ENCODE measurements around the gene UGT1A9. TPM values are rescaled to one million over a fixed set of nuclear protein-coding genes. Genes with fewer than 3 reads are reported as not detected.

UGT1A9 gene
- total and polyA plus RNA-seq, 2 experiments from 2014 or later: not detected

DNA sequence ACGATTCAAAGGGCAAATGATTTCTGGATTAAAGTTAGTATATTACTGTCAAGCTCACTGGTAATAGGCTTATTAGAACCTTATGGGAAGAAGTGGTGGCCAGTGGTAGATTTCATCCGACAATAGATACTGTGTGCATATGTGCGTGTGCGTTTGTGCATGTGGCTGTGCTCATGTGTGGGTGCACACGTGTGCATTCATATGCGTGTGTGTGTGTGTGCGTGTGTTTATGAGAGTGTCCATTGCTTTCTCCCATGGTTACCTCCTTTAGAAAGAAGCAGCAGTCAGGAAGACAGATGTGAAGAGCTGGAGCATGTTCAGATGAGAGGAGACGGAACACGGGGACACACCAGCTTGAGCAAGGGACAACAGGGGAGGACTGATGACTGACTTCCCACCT lies 97.6 kb downstream of the UGT1A9 start:
- Mint-ChIP-seq H3K9me3 (peaks cover 3% of the 10 kb centered on the region; the same call in 2 of the 3 replicates), H3K27me3 (ENCODE audit: insufficient read depth, low read depth, poor library complexity) (no peaks in the 10 kb centered on the region), H3K27ac (no peak overlapping the region), H3K36me3 (ENCODE audit: low read depth) (no peaks in the 10 kb centered on the region; the same call in 2 of the 3 replicates), H3K4me1 (peaks cover 9% of the 10 kb centered on the region), H3K4me3 (no peak overlapping the region)
- Histone ChIP-seq H3K27me3 (ENCODE audit: insufficient read depth) (no peaks in the 10 kb centered on the region), H4K20me1 (replicated peaks; ENCODE audit: insufficient read depth) (no peaks in the 10 kb centered on the region), H3K36me3 (ENCODE audit: insufficient read depth) (no peaks in the 10 kb centered on the region), H3K4me1 (ENCODE audit: insufficient read depth) (no peaks in the 10 kb centered on the region), H3K9me2 (ENCODE audit: insufficient read depth) (no peaks in the 10 kb centered on the region), H3K4me2 (no peak overlapping the region), H3K27ac (ENCODE audit: low read depth) (no peak overlapping the region), H3K4me3 (no peak overlapping the region), H3F3A (replicated peaks; ENCODE audit: low read depth) (no peaks in the 10 kb centered on the region), H2AFZ (no peak overlapping the region), H3K79me2 (replicated peaks; ENCODE audit: insufficient read depth) (no peaks in the 10 kb centered on the region)
- TF ChIP-seq, protein P1, sequence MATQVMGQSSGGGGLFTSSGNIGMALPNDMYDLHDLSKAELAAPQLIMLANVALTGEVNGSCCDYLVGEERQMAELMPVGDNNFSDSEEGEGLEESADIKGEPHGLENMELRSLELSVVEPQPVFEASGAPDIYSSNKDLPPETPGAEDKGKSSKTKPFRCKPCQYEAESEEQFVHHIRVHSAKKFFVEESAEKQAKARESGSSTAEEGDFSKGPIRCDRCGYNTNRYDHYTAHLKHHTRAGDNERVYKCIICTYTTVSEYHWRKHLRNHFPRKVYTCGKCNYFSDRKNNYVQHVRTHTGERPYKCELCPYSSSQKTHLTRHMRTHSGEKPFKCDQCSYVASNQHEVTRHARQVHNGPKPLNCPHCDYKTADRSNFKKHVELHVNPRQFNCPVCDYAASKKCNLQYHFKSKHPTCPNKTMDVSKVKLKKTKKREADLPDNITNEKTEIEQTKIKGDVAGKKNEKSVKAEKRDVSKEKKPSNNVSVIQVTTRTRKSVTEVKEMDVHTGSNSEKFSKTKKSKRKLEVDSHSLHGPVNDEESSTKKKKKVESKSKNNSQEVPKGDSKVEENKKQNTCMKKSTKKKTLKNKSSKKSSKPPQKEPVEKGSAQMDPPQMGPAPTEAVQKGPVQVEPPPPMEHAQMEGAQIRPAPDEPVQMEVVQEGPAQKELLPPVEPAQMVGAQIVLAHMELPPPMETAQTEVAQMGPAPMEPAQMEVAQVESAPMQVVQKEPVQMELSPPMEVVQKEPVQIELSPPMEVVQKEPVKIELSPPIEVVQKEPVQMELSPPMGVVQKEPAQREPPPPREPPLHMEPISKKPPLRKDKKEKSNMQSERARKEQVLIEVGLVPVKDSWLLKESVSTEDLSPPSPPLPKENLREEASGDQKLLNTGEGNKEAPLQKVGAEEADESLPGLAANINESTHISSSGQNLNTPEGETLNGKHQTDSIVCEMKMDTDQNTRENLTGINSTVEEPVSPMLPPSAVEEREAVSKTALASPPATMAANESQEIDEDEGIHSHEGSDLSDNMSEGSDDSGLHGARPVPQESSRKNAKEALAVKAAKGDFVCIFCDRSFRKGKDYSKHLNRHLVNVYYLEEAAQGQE (IDR thresholded peaks at IDR 0.05; ENCODE audit: unreplicated experiment): no peak
- TF ChIP-seq, protein P2, sequence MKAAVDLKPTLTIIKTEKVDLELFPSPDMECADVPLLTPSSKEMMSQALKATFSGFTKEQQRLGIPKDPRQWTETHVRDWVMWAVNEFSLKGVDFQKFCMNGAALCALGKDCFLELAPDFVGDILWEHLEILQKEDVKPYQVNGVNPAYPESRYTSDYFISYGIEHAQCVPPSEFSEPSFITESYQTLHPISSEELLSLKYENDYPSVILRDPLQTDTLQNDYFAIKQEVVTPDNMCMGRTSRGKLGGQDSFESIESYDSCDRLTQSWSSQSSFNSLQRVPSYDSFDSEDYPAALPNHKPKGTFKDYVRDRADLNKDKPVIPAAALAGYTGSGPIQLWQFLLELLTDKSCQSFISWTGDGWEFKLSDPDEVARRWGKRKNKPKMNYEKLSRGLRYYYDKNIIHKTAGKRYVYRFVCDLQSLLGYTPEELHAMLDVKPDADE (IDR thresholded peaks at IDR 0.05): no peak
- TF ChIP-seq NANOG (IDR thresholded peaks at IDR 0.05; ENCODE audit: borderline replicate concordance) (no peak), CREB1 (CRISPR knock-in tag; IDR thresholded peaks at IDR 0.05; ENCODE audit: low read depth) (no peak), STAT1 (IDR thresholded peaks at IDR 0.05; ENCODE audit: unreplicated experiment) (no peak), JUNB (IDR thresholded peaks at IDR 0.05; ENCODE audit: unreplicated experiment) (no peak), EZH2 (IDR thresholded peaks at IDR 0.05; ENCODE audit: low read depth, unreplicated experiment) (no peak), ZNF114 (CRISPR knock-in tag; IDR thresholded peaks at IDR 0.05) (no peak), ZNF331 (CRISPR knock-in tag; IDR thresholded peaks at IDR 0.05; ENCODE audit: low read depth) (no peak), EZH2phosphoT487 (IDR thresholded peaks at IDR 0.05; ENCODE audit: unreplicated experiment) (no peak), POLR2AphosphoS5 (IDR thresholded peaks at IDR 0.05; ENCODE audit: low read depth) (no peak)
- TF ChIP-seq, protein P3, sequence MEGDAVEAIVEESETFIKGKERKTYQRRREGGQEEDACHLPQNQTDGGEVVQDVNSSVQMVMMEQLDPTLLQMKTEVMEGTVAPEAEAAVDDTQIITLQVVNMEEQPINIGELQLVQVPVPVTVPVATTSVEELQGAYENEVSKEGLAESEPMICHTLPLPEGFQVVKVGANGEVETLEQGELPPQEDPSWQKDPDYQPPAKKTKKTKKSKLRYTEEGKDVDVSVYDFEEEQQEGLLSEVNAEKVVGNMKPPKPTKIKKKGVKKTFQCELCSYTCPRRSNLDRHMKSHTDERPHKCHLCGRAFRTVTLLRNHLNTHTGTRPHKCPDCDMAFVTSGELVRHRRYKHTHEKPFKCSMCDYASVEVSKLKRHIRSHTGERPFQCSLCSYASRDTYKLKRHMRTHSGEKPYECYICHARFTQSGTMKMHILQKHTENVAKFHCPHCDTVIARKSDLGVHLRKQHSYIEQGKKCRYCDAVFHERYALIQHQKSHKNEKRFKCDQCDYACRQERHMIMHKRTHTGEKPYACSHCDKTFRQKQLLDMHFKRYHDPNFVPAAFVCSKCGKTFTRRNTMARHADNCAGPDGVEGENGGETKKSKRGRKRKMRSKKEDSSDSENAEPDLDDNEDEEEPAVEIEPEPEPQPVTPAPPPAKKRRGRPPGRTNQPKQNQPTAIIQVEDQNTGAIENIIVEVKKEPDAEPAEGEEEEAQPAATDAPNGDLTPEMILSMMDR (conservative IDR thresholded peaks at IDR 0.05; ENCODE audit: low read depth in 2 of 2): no peak
- TF ChIP-seq, protein P4, sequence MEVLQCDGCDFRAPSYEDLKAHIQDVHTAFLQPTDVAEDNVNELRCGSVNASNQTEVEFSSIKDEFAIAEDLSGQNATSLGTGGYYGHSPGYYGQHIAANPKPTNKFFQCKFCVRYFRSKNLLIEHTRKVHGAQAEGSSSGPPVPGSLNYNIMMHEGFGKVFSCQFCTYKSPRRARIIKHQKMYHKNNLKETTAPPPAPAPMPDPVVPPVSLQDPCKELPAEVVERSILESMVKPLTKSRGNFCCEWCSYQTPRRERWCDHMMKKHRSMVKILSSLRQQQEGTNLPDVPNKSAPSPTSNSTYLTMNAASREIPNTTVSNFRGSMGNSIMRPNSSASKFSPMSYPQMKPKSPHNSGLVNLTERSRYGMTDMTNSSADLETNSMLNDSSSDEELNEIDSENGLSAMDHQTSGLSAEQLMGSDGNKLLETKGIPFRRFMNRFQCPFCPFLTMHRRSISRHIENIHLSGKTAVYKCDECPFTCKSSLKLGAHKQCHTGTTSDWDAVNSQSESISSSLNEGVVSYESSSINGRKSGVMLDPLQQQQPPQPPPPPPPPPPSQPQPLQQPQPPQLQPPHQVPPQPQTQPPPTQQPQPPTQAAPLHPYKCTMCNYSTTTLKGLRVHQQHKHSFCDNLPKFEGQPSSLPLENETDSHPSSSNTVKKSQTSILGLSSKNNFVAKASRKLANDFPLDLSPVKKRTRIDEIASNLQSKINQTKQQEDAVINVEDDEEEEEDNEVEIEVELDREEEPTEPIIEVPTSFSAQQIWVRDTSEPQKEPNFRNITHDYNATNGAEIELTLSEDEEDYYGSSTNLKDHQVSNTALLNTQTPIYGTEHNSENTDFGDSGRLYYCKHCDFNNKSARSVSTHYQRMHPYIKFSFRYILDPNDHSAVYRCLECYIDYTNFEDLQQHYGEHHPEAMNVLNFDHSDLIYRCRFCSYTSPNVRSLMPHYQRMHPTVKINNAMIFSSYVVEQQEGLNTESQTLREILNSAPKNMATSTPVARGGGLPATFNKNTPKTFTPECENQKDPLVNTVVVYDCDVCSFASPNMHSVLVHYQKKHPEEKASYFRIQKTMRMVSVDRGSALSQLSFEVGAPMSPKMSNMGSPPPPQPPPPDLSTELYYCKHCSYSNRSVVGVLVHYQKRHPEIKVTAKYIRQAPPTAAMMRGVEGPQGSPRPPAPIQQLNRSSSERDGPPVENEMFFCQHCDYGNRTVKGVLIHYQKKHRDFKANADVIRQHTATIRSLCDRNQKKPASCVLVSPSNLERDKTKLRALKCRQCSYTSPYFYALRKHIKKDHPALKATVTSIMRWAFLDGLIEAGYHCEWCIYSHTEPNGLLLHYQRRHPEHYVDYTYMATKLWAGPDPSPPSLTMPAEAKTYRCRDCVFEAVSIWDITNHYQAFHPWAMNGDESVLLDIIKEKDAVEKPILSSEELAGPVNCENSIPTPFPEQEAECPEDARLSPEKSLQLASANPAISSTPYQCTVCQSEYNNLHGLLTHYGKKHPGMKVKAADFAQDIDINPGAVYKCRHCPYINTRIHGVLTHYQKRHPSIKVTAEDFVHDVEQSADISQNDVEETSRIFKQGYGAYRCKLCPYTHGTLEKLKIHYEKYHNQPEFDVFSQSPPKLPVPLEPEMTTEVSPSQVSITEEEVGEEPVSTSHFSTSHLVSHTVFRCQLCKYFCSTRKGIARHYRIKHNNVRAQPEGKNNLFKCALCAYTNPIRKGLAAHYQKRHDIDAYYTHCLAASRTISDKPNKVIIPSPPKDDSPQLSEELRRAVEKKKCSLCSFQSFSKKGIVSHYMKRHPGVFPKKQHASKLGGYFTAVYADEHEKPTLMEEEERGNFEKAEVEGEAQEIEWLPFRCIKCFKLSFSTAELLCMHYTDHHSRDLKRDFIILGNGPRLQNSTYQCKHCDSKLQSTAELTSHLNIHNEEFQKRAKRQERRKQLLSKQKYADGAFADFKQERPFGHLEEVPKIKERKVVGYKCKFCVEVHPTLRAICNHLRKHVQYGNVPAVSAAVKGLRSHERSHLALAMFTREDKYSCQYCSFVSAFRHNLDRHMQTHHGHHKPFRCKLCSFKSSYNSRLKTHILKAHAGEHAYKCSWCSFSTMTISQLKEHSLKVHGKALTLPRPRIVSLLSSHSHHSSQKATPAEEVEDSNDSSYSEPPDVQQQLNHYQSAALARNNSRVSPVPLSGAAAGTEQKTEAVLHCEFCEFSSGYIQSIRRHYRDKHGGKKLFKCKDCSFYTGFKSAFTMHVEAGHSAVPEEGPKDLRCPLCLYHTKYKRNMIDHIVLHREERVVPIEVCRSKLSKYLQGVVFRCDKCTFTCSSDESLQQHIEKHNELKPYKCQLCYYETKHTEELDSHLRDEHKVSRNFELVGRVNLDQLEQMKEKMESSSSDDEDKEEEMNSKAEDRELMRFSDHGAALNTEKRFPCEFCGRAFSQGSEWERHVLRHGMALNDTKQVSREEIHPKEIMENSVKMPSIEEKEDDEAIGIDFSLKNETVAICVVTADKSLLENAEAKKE (CRISPR knock-in tag; IDR thresholded peaks at IDR 0.05): no peak
- ATAC-seq (no peak), DNase-seq (ENCODE audit: low spot score) (no peak)

Measured in GM23338 (cell line).